Fibroblast of pulmonary artery (primary cell): ENCODE results near the gene POLR2C.

Source experiments
- DNase-seq: peaks from one replicate; pipeline ENCODE4 v3.0.0-alpha.2; 2010; ENCODE audit warnings: low read depth
- H3K4me3 ChIP-seq: replicated peaks from 2 replicates; pipeline ENCODE4 v1.5.1; 2011; ENCODE audit warnings: low read depth, mild to moderate bottlenecking, control low read depth, low read length, moderate library complexity
- CTCF ChIP-seq: IDR thresholded peaks from 2 replicates; pipeline ENCODE4 v1.5.1; 2011; ENCODE audit warnings: mild to moderate bottlenecking, control low read depth, low read length, inconsistent platforms; ENCODE audit errors: missing control alignments

The POLR2C gene

GRCh38 chr16:57473906-57474305 is 11.4 kb downstream of the POLR2C start:
- DNase-seq: no peak
- no peak for TF ChIP-seq CTCF
- no peak overlapping the region for H3K4me3 ChIP-seq

GRCh38 chr16:57474671-57475661 is 12.5 kb downstream of the POLR2C start:
- no peak overlapping the region for H3K4me3 ChIP-seq
- no peak for DNase-seq
- no peak for TF ChIP-seq CTCF

GRCh38 chr16:57475711-57476339 is 13.3 kb downstream of the POLR2C start:
- TF ChIP-seq CTCF: peak; percentile 67
- H3K4me3 ChIP-seq: no peak overlapping the region
- peak; percentile 69 for DNase-seq

- DNase-seq: no peak
- no peak for TF ChIP-seq CTCF
These were observed 14.3 kb downstream of the POLR2C start for GRCh38 chr16:57476546-57477410.

GRCh38 chr16:57477531-57478202 is 15.2 kb downstream of the POLR2C start:
- DNase-seq: no peak
- H3K4me3 ChIP-seq: no peak overlapping the region

More at GRCh38 chr16:57476546-57477410, 14.3 kb downstream of the POLR2C start:
- no peak overlapping the region for H3K4me3 ChIP-seq

More at GRCh38 chr16:57477531-57478202, 15.2 kb downstream of the POLR2C start:
- no peak for TF ChIP-seq CTCF
